ENCODE data around the gene MACROD1. TPM values are rescaled to one million over a fixed set of nuclear protein-coding genes. Genes with fewer than 3 reads are reported as not detected.

Gene MACROD1
- total and polyA plus RNA-seq, 12 donors, result 77.6 to 497 (median 115) TPM

DNA sequence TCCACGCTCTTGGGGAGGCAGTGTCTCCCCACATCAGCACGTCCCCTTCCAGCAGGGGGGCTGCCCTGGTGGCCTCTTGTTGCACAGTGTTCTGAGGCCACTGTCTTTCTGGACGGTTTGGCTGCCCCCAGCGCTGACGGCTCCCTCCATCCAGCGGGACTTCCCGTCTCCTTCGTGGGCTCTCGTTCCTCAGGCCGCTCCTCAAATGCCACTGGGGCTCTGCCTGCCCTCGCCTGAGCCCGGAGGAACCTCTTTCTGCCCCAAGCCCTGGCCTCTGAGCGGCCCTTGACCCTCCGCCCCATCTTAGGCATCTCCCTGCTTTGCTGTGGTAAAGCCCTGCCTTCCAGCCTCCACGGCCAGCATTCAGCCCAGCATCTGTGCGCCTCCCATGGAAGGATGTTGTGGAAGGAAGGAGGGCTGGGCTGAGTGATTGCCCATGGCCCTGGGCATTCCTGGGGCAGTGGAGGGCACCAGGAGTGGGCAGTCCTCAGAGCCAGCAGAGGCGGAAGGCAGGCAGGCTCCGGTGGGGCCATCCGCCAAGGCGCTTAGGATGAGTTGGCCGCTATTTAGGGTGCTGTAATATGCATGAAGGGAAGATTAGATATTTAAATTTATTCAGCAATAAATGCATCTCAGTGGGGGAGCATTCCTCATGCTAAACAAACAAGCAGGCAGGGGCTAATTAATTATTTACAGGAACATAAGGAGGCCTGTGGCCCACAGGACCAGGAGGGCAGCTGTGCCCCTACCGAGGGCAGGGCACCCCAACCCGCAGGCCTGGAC lies 161.9 kb downstream of the MACROD1 start:
- peaks cover 0 to 1% (median 0%) of the 10 kb centered on the region in 9 donors for H3K36me3 ChIP-seq
- no peak overlapping the region for H3K4me3 ChIP-seq
- 70% methylated on average over 23 of the region's 23 CpGs for WGBS, 2 donors
- peaks cover 0 to 86% (median 0%) of the 10 kb centered on the region in 7 donors for H3K27me3 ChIP-seq
- intact Hi-C loops (cut with DNase I), result loop anchor here in 1 of 10 donors (2.0 kb wide), 1 partner anchor 143 kb away; no protein-coding TSS in a partner anchor
- DNase-seq, result no peak
- H3K27ac ChIP-seq, result no peak overlapping the region
- H3K4me1 ChIP-seq, result peaks cover 21 to 67% (median 50%) of the 10 kb centered on the region in 9 donors
- no peak for TF ChIP-seq CTCF (IDR thresholded peaks at IDR 0.05)
- no peak for ATAC-seq
- H3K9me3 ChIP-seq, result no peaks in the 10 kb centered on the region

DNA sequence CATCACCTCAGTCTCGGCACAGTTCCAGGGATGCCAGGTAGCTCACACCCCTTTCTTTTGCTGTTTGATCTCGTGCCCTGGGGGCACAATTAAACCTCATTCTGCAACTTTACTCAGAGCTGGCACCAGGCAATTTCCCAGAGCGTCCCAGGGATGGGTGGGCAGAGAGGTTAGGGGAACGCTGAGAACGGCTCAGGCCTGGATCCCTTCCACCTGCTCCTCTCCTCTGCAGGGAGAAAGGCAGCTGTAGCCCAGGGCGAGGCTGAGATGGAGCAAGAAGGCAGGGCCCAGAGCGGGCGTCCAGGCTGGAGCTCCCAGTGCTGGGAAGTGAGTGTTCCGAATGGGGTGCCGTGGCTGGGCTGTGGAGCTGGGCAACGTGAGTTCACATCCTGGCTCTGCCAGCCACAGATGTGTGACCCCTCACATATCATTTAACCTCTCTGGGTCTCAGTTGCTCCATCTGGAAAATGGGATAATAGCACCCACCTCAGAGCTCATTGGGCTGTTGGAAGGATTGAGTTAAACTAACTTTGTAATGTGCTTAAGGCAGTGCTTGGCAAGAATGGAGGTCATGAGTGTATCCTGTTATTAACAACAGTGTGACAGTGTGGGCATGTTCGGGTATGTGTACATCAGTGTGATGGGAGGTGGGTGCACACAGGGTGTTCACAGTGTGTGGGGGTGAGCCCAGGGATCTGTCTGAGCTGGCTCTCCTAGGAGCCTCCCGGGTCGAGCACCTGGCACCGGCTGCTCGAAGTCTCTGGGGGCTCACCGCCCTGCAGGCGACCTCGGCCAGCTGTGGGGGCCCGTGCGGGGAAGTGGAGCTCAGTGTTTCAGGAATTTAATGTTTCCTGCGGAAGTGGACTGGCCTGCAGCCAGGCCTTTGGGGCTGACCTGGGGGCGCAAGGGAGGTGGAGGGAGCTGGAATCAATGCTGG lies 164.2 kb downstream of the MACROD1 start:
- no peak for TF ChIP-seq CTCF (IDR thresholded peaks at IDR 0.05)
- intact Hi-C loops (cut with DNase I), result loop anchor here in 6 of 10 donors (1.0 to 2.0 kb wide), 4 partner anchors 145 to 151 kb away; no protein-coding TSS in a partner anchor

GRCh38 chr11:64000740-64001483 lies 165.0 kb downstream of the MACROD1 start:
- DNase-seq (no peak), ATAC-seq (no peak)
- peaks cover 0 to 32% (median 21%) of the 10 kb centered on the region in 9 donors for H3K36me3 ChIP-seq
- intact Hi-C loops (cut with DNase I), result loop anchor here in 8 of 10 donors (1.0 to 2.0 kb wide), 3 partner anchors 147 to 152 kb away; no protein-coding TSS in a partner anchor
- H3K27me3 ChIP-seq, result peaks cover 0 to 62% (median 0%) of the 10 kb centered on the region in 7 donors
- H3K9me3 ChIP-seq, result no peaks in the 10 kb centered on the region
- peak in 1 of 9 donors; percentile 24 for TF ChIP-seq CTCF (IDR thresholded peaks at IDR 0.05)
- H3K27ac ChIP-seq, result peak overlapping the region in 2 of 10 donors; percentile 14 to 27
- H3K4me1 ChIP-seq, result peaks cover 23 to 55% (median 38%) of the 10 kb centered on the region in 9 donors
- 23 to 25% methylated on average over 60 of the region's 60 CpGs for WGBS, 2 donors
- H3K4me3 ChIP-seq, result peak overlapping the region in 9 of 10 donors; percentile 30 to 53 (median 49)

More for the DNA sequence above, 164.2 kb downstream of the MACROD1 start:
- Histone ChIP-seq H3K27ac (peak overlapping the region in 1 of 10 donors; percentile 14), H3K36me3 (peaks cover 0 to 24% (median 12%) of the 10 kb centered on the region in 9 donors), H3K4me3 (peak overlapping the region in 4 of 10 donors; percentile 46 to 53 (median 52)), H3K27me3 (peaks cover 0 to 69% (median 0%) of the 10 kb centered on the region in 7 donors), H3K9me3 (no peaks in the 10 kb centered on the region), H3K4me1 (peaks cover 23 to 56% (median 38%) of the 10 kb centered on the region in 9 donors)
- WGBS, 2 donors, result 47 to 61% methylated on average over 23 of the region's 23 CpGs
- DNase-seq (no peak), ATAC-seq (peak in 2 of 8 donors; percentile 4 to 6)
